Esophagus muscularis mucosa (tissue), 3 donors: ENCODE results near the gene ITLN2.
"Not testable (repeated sequence)": the region's sequence is repeated elsewhere in the genome, so short reads cannot be mapped to it uniquely, and the experiment has no call there.

Experiments used
- POLR2A ChIP-seq: fragments of 450-650 bp; IDR thresholded peaks from one replicate; pipeline ENCODE4 v1.6.1; 2017; ENCODE audit warnings: antibody characterized with exemption, moderate library complexity, mild to moderate bottlenecking, low read depth
- TF ChIP-seq, protein P1 (sequence below), 3 experiments: fragments of 200-600 bp in 2 of 3; fragments of 450-650 bp in 1 of 3; sonication (generic) in 2 of 3; IDR thresholded peaks; one replicate each; pipeline ENCODE4 v1.5.1; 2017 to 2019; ENCODE audit warnings: antibody characterized with exemption in 3 of 3, mild to moderate bottlenecking in 2 of 3, moderate library complexity in 1 of 3

DNA sequence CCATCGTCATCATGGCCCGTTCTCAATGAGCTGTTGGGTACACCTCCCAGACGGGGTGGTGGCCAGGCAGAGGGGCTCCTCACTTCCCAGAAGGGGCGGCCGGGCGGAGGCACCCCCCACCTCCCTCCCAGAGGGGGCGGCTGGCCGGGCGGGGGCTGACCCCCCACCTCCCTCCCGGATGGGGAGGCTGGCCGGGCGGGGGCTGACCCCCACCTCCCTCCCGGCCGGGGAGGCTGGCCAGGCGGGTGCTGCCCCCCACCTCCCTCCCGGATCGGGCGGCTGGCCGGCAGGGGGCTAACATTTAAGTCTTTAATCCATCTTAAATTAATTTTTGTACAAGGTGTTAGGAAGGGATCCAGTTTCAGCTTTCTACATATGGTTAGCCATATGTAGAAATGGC lies 17.9 kb downstream of the ITLN2 start:
- TF ChIP-seq, protein P1, sequence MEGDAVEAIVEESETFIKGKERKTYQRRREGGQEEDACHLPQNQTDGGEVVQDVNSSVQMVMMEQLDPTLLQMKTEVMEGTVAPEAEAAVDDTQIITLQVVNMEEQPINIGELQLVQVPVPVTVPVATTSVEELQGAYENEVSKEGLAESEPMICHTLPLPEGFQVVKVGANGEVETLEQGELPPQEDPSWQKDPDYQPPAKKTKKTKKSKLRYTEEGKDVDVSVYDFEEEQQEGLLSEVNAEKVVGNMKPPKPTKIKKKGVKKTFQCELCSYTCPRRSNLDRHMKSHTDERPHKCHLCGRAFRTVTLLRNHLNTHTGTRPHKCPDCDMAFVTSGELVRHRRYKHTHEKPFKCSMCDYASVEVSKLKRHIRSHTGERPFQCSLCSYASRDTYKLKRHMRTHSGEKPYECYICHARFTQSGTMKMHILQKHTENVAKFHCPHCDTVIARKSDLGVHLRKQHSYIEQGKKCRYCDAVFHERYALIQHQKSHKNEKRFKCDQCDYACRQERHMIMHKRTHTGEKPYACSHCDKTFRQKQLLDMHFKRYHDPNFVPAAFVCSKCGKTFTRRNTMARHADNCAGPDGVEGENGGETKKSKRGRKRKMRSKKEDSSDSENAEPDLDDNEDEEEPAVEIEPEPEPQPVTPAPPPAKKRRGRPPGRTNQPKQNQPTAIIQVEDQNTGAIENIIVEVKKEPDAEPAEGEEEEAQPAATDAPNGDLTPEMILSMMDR (IDR thresholded peaks at IDR 0.05), result not testable (repeated sequence)
- not testable (repeated sequence) for TF ChIP-seq POLR2A
